Neutrophil (primary cell): ENCODE data around the gene DPF3.

ENCODE experiments used
- H3K27ac ChIP-seq: fragments of 200-600 bp; sonication (generic); 2 replicates; pipeline ENCODE4 v1.5.1; 2016; ENCODE audit warnings: mild to moderate bottlenecking, moderate library complexity
- H3K27me3 ChIP-seq: fragments of 200-600 bp; sonication (generic); 2 replicates; pipeline ENCODE4 v1.6.0; 2016; ENCODE audit warnings: mild to moderate bottlenecking
- H3K36me3 ChIP-seq: fragments of 200-600 bp; sonication (generic); 2 replicates; pipeline ENCODE4 v1.5.1; 2017
- H3K4me1 ChIP-seq, 2 experiments: fragments of 200-600 bp in 1 of 2; sonication (generic) in 1 of 2; 1 replicate in 1 of 2; 2 replicates in 1 of 2; pipeline versions ENCODE4 v1.5.1 to v1.6.1; 2013 to 2016; ENCODE audit warnings: low read depth in 1 of 2, low read length in 1 of 2, mild to moderate bottlenecking in 1 of 2, moderate library complexity in 1 of 2; ENCODE audit not compliant: control insufficient read depth in 1 of 2, insufficient read depth in 1 of 2
- H3K4me3 ChIP-seq, 2 experiments: fragments of 200-600 bp in 1 of 2; sonication (generic) in 1 of 2; 1 replicate in 1 of 2; 2 replicates in 1 of 2; pipeline ENCODE4 v1.5.1; 2013 to 2016; ENCODE audit warnings: low read depth in 1 of 2, low read length in 1 of 2, mild to moderate bottlenecking in 1 of 2, moderate library complexity in 1 of 2
- H3K9me3 ChIP-seq: fragments of 200-600 bp; sonication (generic); 2 replicates; pipeline ENCODE4 v1.5.1; 2016
- TF ChIP-seq, protein P1 (sequence below): fragments of 200-600 bp; sonication (generic); IDR thresholded peaks from 2 replicates; pipeline ENCODE4 v1.5.1; 2016; ENCODE audit warnings: antibody characterized with exemption

Gene DPF3

GRCh38 chr14:72675126-72675525 lies 218.8 kb downstream of the DPF3 start:
- Histone ChIP-seq H3K27me3 (peaks cover 43% of the 10 kb centered on the region), H3K27ac (no peak overlapping the region), H3K36me3 (no peaks in the 10 kb centered on the region), H3K4me3 (no peak overlapping the region), H3K4me1 (no peaks in the 10 kb centered on the region), H3K9me3 (no peaks in the 10 kb centered on the region)
- TF ChIP-seq, protein P1, sequence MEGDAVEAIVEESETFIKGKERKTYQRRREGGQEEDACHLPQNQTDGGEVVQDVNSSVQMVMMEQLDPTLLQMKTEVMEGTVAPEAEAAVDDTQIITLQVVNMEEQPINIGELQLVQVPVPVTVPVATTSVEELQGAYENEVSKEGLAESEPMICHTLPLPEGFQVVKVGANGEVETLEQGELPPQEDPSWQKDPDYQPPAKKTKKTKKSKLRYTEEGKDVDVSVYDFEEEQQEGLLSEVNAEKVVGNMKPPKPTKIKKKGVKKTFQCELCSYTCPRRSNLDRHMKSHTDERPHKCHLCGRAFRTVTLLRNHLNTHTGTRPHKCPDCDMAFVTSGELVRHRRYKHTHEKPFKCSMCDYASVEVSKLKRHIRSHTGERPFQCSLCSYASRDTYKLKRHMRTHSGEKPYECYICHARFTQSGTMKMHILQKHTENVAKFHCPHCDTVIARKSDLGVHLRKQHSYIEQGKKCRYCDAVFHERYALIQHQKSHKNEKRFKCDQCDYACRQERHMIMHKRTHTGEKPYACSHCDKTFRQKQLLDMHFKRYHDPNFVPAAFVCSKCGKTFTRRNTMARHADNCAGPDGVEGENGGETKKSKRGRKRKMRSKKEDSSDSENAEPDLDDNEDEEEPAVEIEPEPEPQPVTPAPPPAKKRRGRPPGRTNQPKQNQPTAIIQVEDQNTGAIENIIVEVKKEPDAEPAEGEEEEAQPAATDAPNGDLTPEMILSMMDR = no peak

DNA sequence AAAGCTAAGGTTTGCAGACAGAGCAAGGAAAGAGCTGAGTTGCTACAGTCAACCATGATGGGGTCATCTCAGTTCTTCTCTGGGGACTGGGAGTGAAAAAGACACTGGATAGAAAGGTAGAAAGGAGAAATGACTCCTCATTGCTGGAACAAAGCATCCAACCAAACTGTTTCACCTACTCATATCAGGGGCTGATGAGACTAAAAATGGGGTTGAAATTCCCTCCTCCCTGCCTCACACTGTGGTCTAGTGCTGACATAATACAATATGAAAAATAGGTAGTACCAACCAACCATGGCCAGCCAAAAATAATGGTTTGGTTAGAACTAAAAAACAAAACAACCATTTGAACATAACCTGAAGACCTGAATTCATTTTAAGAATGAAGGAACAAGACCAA lies 220.7 kb downstream of the DPF3 start:
- no peak overlapping the region for H3K27ac ChIP-seq
- TF ChIP-seq, protein P1 = no peak
- H3K4me3 ChIP-seq = no peak overlapping the region
- no peaks in the 10 kb centered on the region for H3K36me3 ChIP-seq
- H3K27me3 ChIP-seq = peaks cover 54% of the 10 kb centered on the region
- H3K4me1 ChIP-seq = no peaks in the 10 kb centered on the region
- H3K9me3 ChIP-seq = no peaks in the 10 kb centered on the region

DNA sequence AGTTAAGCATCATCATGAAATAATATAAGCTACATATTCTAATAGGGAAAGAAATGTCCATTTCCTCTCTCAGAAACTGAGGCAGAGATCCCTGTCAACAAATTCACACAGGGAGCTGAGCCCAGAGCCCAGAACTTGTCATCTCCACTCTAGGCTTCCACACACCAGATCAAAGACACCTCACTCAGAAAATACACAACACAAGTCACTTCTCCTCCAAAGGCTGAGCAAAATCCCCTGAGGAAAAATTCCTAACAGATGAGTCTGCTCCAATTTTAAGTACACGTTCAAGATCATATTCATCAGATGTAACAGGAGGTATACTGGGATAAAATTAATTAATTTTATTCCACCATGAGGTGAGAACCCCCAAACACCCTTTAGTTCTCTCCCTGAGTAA lies 227.3 kb downstream of the DPF3 start:
- Histone ChIP-seq H3K9me3 (no peaks in the 10 kb centered on the region), H3K4me1 (no peaks in the 10 kb centered on the region), H3K4me3 (no peak overlapping the region), H3K36me3 (no peaks in the 10 kb centered on the region), H3K27me3 (peaks cover 48% of the 10 kb centered on the region), H3K27ac (no peak overlapping the region)
- TF ChIP-seq, protein P1 = no peak

GRCh38 chr14:72665259-72665658 lies 228.6 kb downstream of the DPF3 start:
- no peak overlapping the region for H3K27ac ChIP-seq

DNA sequence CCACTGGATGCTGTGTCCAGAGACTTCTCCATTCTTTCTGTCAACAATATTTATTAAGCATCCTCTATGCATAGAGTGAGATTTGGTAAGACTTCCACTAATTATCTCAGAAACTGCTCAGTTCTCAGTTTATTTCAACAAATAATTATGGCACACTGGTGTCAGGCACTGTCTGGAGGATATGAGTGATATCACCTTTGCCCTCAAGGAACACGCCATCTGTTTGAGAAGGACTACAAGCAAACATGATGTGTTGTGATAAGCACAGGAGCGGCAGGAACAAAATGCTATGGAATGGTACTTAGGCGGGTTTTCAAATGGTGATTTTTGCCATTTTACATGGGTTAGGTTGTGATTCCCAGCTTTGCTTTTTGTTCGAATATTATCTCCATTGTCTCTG lies 229.2 kb downstream of the DPF3 start:
- no peaks in the 10 kb centered on the region for H3K4me1 ChIP-seq
- TF ChIP-seq, protein P1 = no peak
- H3K27ac ChIP-seq = no peak overlapping the region
- H3K27me3 ChIP-seq = peaks cover 29% of the 10 kb centered on the region
- no peaks in the 10 kb centered on the region for H3K9me3 ChIP-seq
- H3K36me3 ChIP-seq = no peaks in the 10 kb centered on the region
- no peak overlapping the region for H3K4me3 ChIP-seq

More at GRCh38 chr14:72665259-72665658, 228.6 kb downstream of the DPF3 start:
- no peaks in the 10 kb centered on the region for H3K9me3 ChIP-seq
- peaks cover 35% of the 10 kb centered on the region for H3K27me3 ChIP-seq
- H3K36me3 ChIP-seq = no peaks in the 10 kb centered on the region
- no peak overlapping the region for H3K4me3 ChIP-seq
- H3K4me1 ChIP-seq = no peaks in the 10 kb centered on the region
- TF ChIP-seq, protein P1 = no peak
